GM21619 (cell line): Measurements from ENCODE around the gene GAS6.
"Not testable (repeated sequence)": the region's sequence is repeated elsewhere in the genome, so short reads cannot be mapped to it uniquely, and the experiment has no call there.

Experiments used
- ATAC-seq: cut with Tn5 transposase; IDR thresholded peaks from one replicate; pipeline ENCODE4 v1.9.1; 2021; ENCODE audit not compliant: unreplicated experiment

The GAS6 gene

DNA sequence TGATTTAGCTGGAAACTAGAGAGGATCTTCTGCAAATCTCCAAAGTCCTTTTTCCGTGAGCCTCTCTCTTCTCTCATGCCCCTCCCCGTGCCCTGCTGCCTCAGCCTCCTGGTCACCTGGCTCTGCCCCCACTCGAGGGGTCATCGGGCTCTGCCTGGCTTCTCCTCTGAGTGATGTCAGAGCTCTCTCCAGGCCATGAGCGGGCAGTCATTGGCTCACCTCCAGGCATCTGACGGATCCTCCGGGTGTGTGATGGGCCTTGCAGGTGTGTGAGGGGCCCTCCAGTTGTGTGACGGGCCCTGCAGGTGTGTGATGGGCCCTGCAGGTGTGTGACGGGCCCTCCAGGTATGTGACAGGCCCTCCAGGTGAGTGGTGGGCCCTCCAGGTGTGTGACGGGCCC, 10.3 kb upstream of the GAS6 start:
- no peak for ATAC-seq

DNA sequence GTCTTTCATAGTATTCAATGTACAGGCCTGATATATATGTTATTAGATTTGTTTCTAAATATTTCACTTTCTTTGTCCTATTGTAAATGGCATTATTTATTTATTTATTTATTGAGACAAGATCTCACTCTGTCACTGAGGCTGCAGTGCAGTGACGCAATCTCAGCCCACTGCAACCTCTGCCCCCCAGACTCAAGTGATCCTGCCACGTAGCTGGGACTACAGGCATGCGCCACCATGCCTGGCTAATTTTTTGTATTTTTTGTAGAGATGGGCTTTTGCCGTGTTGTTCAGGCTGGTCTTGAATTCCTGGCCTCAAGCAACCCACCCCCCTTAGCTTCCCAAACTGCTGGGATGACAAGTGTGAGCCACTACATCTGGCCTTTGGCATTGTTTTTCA, 5.4 kb upstream of the GAS6 start:
- ATAC-seq: no peak

DNA sequence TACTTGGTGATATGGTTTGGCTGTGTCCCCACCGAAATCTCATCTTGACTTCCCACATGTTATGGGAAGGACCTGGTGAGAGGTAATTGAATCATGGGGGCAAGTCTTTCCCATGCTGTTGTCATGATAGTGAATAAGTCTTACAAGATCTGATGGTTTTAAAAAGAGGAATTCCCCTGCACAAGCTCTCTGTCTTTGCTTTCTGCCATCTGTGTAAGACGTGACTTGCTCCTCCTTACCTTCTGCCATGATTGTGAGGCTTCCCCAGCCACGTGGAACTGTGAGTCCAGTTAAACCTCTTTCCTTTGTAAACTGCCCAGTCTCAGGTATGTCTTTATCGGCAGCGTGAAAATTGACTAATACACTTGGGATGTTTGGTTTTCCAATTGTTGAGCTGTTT, 4.0 kb upstream of the GAS6 start:
- ATAC-seq: not testable (repeated sequence)

DNA sequence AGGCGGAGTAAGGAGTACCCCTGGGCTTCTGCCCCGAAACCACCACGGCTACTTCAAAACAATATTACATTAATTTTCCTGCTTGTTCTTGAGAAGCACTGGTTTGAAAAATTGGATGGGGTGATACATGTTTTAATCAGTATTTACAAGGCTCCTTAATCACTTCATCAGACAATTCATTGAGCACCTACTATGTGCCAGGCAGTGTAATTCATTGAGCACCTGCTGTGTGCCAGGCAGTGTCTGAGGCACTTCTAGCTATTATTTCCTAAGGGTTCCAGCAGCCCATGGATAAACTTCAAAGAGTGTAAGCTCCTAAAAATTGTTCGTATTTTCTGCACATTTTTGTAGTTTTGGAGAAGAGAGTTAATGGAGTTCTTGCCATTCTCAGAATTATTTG, 1.6 kb upstream of the GAS6 start:
- ATAC-seq: no peak

- no peak for ATAC-seq
Observed at GRCh38 chr13:113864273-113864890, 506 bp upstream of the GAS6 start.

DNA sequence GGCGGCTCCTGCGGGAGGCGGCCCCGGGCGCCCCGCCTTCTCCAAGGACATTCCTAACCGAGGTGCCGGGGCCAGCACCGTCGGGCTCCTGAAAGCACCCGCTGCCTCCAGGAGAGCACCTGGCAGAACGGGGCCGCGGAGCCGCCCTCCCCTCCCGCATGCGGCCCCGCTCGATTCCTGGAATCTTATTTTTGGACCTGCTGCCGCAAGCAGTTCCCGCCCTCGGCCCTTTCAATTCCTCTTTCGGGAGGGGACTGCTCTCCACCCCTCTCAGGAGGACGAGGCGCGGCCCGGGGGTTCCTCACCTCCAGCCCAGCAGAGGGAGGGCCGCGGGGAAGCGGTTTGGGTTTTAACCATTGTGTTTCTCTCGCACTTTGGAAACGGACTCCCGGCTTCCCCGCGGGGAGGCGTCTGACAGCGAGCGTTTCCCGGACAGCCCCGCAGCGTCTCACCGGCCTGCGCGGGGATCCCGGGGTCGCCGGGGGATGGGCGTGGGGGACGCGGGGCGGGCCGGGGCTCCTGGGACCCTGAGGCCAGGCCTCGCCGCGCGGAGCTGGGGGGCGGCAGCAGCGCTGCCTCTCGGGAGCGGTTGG, 849 bp downstream of the GAS6 start:
- no peak for ATAC-seq

GRCh38 chr13:113862191-113862930, 1.5 kb downstream of the GAS6 start:
- ATAC-seq: no peak

DNA sequence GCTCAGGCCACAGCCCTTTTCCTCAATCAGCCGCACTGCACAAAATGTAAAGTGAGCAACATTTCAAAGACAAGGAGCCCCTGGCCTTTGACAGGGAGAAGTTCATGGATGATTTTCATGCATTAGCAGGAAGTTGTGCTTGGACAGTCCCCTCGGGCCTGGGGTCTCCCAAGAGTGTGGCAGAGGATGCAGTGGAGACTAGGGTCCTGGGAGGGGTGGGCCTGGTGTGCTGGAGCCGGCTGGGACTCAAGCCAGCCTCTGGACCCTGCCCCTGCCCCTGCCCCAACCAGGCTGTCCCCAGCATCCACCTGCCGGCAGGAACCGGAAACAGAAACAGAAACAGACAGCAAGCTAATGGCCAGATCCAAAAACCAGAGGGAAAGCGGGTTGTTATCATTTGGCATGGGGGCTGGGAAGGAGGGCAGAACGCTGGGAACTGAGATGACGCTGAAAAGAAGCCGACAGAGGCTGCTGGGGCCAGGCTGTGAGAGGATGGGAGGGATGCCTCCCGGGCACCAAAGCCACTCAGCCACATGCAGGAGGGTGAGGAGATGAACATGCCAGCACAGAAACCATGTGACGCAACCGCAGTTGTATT, 2.3 kb downstream of the GAS6 start:
- ATAC-seq: no peak

- ATAC-seq: no peak
Observed at GRCh38 chr13:113860665-113861432, 3.0 kb downstream of the GAS6 start.

GRCh38 chr13:113860051-113860664, 3.7 kb downstream of the GAS6 start:
- ATAC-seq: no peak

DNA sequence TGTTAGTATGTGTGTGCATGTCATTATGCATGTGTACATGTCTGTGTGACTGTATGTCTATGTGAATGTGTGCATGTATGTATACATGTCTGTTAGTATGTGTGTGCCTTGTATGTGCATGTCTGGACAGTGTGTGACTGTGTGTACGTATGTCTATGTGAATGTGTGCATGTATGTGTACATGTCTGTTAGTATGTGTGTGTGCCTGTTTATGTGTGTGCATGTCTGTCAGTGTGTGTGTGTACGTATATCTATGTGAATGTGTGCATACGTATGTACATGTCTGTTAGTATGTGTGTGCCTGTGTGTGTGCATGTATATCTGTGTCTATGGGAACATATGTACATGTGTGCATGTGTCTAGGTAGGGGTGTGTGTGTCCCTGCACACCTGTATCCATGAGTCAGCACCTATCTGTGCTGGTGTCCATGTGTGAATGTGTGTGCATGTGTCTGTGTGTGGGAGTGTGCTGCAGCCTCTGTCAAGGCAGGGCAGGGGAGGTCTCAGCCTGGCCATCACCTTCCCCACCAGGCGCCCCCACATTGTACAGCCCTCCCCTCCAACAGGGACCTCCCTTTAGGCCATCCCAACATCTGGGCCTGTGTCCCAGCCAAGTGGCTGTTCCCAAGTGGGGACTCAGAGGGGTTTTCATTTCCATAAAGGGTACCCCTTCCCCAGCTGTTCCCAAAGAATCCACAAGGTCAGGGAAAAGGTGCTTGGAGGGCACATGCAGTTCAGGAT, 4.4 kb downstream of the GAS6 start:
- ATAC-seq: no peak

DNA sequence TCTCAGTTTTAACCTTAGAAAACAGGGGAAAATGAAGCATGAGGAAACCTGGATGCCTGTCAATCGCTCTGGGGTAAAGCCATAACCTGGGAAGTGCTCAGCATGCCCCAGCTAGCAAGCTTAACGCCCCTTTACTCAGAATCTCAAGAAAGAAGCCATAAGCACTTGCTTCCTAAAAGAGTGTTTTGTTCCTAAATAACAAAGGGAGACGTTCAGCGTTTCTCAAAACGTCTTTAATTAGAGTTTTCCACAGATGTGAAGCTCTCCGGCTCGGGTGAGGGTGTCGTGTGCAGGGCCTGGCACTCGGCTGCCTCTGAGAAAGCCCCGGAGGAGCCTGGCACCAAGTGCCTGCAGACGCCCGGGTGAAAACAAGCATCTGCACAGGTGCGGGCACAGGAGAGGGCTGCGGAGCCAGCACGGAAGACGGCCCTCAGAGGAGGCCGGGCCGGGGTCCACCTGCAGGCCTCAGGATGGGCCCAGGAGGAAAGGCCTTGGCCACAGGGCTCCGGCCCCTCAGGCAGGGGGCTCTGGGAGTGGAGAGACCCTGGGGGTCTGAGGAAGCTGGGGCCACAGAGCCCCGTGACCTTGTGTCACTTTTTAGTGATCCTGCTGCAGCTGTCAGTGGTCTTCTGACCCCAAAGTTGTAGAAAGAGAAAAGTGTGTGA, 6.2 kb downstream of the GAS6 start:
- ATAC-seq: no peak

GRCh38 chr13:113856716-113857065, 7.2 kb downstream of the GAS6 start:
- ATAC-seq: no peak

GRCh38 chr13:113855931-113856715, 7.8 kb downstream of the GAS6 start:
- no peak for ATAC-seq

DNA sequence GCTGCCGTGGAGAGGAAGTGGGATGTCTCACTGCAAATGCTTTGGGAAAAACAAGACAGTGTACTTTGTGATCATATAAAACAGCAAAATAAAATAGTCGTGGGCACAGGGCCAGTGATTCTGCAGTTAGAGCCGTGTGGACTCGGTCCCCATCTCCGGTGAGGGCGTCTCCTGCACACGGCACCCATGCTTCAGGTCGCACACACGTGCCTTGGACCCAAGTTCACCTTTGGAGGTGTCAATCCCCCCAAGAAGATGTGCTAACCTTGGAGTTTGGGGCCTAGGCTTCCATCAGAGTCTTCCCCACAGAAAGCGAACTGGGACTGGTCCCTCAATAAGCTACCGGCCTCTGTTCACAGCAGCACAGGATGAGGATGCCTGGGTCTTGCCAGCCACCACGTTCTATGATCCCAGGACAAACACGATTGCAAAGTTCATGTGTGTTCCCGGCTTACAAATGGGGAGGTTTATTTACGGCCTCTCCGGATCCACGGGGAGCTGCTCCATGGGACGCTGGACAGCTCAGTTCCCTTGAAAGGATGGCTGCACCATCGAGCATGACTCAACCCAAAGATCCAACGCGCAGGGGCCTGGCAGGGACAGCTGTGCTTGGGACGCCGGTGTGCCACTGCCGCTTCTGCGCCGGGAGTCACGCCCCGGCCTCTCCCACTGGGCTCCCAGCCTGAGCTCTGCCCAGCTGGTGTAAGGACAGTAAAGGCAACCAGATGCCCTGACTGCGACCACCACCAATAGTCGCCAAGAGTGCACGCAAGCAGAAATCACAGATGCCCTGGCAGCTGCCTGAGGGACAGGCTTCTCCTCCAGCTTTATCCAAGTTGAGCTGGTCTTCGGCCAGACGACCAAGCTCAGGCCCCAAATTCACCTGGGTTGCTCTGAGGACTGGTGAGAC, 8.6 kb downstream of the GAS6 start:
- no peak for ATAC-seq

DNA sequence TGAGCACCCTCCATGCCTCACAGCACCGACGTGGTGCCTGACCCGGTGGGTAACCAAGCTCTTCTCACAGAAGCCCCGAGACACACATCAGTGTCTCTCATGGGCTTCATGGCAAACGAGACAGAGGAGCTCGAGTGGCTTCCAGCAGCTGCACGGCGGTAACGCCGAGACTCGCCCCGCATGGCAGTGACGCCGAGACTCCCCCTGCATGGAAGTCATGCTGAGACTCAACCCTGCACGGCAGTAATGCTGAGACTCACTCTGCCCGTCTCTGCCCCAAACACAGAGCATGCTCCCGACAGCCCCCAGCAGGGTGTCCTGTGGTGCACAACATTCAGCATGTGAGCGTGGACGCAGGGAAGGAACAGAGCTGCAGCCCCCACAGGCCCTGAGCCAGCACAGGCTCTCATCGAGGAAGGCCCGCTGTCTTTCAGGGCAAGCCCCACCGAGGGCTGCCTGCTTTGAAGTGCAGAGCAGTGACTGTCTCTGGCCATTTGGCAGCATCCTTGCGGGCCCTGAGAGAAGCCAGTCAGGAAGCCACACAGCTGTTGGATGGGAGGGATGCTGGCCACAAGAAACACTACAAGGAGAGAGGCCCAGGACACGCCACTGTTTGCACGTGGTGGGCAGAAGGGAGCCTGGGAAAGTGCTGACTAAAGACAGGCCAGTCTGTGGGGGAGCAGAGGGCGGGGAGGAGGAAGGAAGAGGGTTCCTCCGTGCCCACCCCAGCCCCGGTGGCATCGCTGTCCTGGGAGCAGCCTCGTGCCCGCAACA, 9.5 kb downstream of the GAS6 start:
- no peak for ATAC-seq

- ATAC-seq: no peak
Observed at GRCh38 chr13:113853518-113854237, 10.2 kb downstream of the GAS6 start.
